Hematopoietic multipotent progenitor cell treated with erythropoietin and hydrocortisone succinate and interleukin-3 and kit ligand, for 8 days (in vitro differentiated cells): ENCODE measurements around the gene RNF40.

Experiments used
- DNase-seq: peaks from one replicate; pipeline ENCODE4 v3.0.0-alpha.2; 2015

The RNF40 gene

DNA sequence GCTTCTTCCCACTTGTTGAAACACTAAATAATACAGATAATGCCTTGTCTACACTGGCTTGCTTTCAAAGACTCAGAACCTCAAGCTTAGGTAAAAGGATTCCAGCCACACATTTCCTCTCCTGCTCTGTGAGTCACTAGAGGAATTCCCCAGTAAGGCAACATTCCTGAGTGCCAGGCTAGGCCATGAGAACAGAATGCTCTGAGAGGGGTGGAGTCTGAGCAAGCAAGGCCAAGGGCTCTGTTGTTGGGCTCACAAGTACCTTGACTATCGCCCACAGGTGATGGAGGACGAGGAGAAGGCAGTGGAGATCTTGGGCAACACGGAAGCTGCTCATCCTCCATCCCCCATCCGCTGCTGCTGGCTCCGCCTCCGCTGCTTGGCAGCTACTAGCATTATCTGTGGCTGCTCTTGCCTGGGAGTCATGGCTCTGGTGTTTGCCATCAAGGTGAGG is 20.6 kb upstream of the RNF40 start:
- DNase-seq: no peak

DNA sequence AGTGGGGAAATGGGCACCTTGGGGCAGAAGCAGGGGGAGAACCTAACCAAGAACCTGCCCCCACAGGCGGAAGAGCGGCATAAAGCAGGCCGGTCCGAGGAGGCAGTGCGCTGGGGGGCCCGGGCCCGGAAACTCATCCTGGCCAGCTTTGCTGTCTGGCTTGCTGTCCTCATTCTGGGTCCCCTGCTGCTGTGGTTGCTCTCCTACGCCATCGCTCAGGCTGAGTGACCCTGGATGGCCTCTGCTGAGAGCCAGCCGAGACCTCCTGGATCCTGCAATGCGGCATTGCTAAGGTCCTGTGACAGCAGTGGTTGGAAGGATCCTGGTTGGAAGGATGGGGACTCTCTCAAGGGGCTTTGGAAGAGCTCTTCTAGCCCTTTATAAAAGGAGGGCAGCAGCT is 18.4 kb upstream of the RNF40 start:
- no peak for DNase-seq

DNA sequence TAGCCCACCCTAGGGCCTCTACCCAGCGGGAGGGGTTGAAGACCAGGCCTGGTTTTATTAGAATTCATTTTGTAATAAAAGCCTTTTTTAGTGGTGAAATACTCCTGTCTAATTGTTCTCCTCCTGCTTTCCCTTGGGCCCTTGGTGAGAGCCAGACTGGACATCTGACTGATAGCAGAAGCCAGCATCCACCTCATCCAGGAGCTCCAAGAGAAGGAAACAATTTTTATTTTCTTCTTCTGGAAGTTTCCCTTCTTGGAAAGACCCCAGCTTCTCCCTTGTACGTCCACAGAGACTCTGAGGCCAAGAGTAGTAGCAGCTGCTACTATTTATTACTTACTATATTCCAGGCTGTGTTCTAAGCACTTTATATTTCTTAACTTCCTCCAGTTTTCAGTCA is 17.9 kb upstream of the RNF40 start:
- DNase-seq: no peak

DNA sequence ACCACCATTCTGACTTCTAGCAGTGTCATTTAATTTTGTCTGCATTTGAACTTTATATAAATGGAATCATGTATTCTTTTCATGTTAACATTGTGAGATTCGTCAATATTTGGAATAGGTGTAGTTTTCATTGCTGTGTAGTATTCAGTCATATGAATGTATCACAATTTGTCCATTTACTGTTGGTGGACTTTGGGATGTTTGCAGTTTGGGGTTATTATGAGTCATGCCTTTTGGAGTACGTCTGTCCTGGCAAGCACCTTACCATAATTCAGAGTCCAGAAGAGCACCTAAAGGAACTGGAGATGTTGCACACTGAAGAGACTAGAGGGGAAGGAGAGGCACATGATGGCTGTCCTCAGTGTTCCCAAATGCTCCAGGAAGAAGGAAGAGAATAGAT is 17.0 kb upstream of the RNF40 start:
- DNase-seq: no peak

- DNase-seq: no peak
These were observed 15.4 kb upstream of the RNF40 start for GRCh38 chr16:30746638-30747175.

DNA sequence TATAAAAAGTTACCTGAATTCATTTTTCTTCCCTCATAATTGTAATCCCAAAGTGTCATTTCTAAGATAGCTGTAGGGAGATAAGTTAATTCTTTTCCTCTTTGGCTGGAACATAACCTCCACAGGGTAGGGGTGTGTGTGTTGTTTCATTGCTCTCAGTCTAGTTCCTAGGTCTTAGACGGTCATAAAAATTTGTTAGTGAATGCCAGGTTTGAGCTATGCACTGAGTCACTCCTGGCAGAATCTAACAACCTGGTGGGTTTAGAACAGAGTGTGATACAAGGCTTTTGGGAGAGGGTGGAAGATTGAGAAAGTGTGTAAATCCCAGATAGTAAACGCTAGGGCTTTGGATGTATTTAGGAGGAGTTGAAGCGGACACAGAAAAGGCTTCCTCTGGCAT is 14.8 kb upstream of the RNF40 start:
- peak; percentile 16 for DNase-seq

- peak; percentile 99 for DNase-seq
These were observed 14.1 kb upstream of the RNF40 start, which contains the start of gene PHKG2 for GRCh38 chr16:30747799-30748633. Gene PHKG2 (plus strand): TSS chr16:30748425. CDS start chr16:30748821, 396 bp downstream.

DNA sequence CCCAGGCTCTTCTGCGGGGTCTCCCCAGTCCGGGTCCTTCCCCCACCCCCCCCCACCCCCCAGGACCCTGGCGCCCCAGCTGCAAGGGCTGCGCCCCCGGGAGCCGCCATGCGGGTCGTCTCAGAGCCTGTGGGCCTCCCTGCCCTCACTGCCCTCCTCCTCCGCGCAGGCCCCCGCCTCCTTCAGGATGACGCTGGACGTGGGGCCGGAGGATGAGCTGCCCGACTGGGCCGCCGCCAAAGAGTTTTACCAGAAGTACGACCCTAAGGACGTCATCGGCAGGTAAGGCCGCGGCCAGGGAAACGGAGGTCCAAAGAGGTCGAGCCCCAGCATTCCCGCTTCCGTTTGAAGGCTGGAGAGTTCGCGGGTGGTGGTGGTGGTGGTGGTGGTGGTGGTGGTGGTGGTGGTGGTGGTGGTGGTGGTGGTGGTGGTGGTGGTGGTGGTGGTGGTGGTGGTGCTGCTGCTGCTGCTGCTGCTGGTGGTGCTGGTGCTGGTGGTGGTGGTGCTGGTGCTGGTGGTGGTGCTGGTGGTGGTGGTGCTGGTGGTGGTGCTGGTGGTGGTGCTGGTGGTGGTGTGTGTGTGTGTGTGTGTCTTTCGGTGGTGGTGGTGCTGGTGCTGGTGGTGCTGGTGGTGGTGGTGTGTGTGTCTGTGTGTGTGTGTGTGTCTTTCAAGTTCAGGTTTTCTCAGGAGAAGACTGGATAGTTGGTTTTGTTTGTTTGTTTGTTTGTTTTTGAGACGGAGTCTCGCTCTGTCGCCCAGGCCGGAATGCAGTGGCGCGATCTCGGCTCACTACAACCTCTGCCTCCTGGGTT is 13.3 kb upstream of the RNF40 start:
- peak; percentile 33 for DNase-seq

- DNase-seq: no peak
These were observed 11.9 kb upstream of the RNF40 start for GRCh38 chr16:30750201-30750600.

DNA sequence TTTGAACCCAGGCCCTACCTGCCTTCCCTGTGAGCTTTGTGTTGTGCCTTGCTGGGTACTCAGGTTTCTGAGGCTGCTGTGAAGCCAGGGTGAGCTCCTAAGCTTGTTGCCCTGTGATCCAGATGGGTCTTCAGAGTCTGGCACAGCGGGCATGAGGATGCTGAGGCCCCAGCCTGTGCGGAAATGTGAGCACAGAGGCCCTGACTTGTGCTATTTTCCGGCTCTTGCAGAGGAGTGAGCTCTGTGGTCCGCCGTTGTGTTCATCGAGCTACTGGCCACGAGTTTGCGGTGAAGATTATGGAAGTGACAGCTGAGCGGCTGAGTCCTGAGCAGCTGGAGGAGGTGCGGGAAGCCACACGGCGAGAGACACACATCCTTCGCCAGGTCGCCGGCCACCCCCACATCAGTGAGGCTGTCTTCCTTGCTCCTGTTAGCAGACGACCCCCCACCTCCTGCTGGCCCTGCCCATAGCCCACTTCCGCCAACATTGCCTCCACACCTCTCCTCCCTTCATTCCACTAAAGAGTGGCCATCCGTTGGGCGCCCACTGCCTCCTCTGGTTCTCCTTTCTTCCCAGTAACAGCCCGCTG is 11.2 kb upstream of the RNF40 start:
- no peak for DNase-seq

GRCh38 chr16:30753596-30753995 is 8.5 kb upstream of the RNF40 start:
- no peak for DNase-seq

DNA sequence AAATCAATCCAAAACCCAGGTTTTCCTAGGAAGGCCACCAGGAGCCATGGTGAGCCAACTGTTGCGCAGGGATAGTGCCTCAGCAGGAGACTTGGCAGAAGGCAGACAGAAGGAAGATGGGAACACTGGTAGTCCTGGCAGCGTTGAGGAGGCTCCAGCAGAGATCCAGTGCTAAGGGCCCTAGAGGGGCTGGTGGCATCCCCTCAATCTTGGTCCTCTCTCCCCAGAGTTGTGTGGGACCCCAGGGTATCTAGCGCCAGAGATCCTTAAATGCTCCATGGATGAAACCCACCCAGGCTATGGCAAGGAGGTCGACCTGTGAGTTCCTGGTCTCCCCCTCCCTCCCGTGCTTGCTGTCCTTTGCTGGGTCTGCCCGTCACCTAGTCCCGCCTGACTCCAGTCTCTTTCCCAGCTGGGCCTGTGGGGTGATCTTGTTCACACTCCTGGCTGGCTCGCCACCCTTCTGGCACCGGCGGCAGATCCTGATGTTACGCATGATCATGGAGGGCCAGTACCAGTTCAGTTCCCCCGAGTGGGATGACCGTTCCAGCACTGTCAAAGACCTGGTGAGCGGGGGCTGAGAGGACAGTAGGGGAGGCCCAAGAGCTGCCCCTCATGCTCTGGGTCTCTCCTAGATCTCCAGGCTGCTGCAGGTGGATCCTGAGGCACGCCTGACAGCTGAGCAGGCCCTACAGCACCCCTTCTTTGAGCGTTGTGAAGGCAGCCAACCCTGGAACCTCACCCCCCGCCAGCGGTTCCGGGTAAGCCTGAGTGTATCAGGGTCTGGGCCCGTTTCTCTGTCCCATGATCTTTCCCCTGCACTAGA is 6.0 kb upstream of the RNF40 start:
- DNase-seq: no peak

DNA sequence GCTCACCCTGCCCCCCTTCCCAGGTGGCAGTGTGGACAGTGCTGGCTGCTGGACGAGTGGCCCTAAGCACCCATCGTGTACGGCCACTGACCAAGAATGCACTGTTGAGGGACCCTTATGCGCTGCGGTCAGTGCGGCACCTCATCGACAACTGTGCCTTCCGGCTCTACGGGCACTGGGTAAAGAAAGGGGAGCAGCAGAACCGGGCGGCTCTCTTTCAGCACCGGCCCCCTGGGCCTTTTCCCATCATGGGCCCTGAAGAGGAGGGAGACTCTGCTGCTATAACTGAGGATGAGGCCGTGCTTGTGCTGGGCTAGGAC is 5.4 kb upstream of the RNF40 start:
- DNase-seq: no peak

DNA sequence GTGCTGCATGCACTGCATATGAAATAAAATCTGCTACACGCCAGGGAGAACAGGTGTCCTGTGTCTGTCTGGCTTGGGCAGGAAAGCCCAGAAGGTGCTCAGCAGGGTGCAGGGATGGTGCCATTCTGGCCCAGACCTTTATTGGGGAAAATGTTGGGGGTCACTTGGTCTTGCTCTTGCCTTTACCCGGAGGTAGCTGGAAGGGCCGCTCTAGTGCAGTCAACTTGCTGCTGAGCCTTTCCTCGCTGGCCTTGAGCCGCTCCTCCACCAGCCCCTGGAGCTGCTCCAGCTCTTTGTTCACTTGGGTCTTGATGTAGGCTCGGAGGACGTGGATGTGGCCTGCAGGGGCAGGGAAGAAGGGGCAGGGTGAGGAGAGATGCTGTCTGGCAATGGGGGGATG is 4.8 kb upstream of the RNF40 start:
- no peak for DNase-seq

GRCh38 chr16:30758988-30759491 is 3.1 kb upstream of the RNF40 start:
- no peak for DNase-seq

GRCh38 chr16:30760001-30760559 is 2.0 kb upstream of the RNF40 start:
- no peak for DNase-seq

GRCh38 chr16:30760577-30761426 is 1.3 kb upstream of the RNF40 start:
- DNase-seq: no peak

DNA sequence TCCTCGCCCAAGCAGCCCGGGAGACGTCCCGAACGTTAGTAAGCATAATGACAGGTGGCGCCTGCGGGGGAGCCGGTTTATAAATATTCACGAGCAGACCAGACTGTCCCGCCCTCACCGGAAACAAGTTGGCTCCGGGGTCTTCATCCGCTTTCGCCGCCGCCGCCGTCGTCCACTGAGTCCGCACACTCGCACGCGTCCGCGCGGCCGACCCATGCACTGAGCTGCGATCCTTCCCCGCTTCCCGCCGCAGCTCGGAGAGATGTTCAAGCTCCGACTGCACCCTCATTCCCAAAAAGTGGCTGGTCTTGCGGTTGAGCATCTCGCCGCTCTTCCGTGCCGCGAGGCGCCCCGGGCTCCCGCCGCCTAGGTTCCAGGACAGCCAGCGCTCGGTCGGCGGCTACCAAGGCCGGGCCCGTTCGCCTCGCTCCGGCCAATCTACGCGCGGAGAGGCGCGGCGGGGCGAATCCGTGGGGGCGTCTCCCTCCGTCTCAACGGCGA is 645 bp upstream of the RNF40 start:
- DNase-seq: peak; percentile 62

DNA sequence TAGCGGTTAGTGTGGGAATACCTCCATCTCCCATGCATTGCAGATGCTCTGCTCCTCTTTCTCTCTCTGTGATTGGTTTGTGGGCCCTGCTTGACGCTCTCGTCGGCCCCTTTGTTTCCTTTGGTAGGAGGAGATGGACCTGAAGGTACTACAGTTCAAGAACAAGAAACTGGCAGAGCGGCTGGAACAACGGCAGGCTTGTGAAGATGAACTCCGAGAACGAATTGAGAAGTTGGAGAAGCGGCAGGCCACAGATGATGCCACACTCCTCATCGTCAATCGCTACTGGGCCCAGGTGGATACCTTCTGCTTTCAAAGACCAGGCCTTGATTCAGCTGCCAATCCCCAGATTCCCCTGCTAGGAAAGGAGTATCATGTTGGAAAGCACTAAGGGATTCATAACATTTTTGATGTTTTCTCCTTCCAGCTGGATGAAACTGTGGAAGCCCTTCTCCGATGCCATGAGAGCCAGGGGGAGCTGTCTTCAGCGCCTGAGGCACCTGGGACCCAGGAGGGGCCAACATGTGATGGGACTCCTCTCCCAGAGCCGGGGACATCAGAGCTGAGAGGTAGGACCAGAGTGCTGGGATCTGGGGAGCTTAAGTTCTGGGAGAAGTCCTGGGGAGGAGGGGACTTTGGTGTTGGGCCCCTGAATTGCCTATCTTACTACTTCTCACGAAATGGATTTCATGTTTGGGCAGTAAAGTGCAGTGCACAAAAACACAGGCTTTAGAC is 1.0 kb downstream of the RNF40 start:
- DNase-seq: no peak

GRCh38 chr16:30764086-30764485 is 2.0 kb downstream of the RNF40 start:
- DNase-seq: no peak
